ENCODE measurements around the gene HS3ST1.

GRCh38 chr4:11415409-11416070 is 13.2 kb downstream of the HS3ST1 start:
- TF ChIP-seq CTCF (IDR thresholded peaks at IDR 0.05; ENCODE audit: low read depth, low read length, poor library complexity, severe bottlenecking) (no peak), EZH2phosphoT487 (IDR thresholded peaks at IDR 0.05; ENCODE audit: borderline replicate concordance, low read length) (no peak)

Measured in DOHH2 (cell line).